Fibroblast of skin of right biceps (primary cell): ENCODE results near the gene LDB3.
A peak's percentile ranks its signal among the peaks of the same experiment; 100 is the strongest.
"Not testable (repeated sequence)": the region's sequence is repeated elsewhere in the genome, so short reads cannot be mapped to it uniquely, and the experiment has no call there.

Experiments used
- DNase-seq: peaks from one replicate; pipeline ENCODE4 v3.0.0-alpha.2; 2013

The LDB3 gene

GRCh38 chr10:86734207-86734988 lies 66.1 kb downstream of the LDB3 start:
- no peak for DNase-seq

- not testable (repeated sequence) for DNase-seq
Measured at GRCh38 chr10:86735278-86735677, 67.0 kb downstream of the LDB3 start.

- no peak for DNase-seq
Measured at GRCh38 chr10:86742230-86742629, 73.9 kb downstream of the LDB3 start.

- DNase-seq: no peak
Measured at GRCh38 chr10:86744067-86744725, 75.9 kb downstream of the LDB3 start.

GRCh38 chr10:86747796-86748581 lies 79.7 kb downstream of the LDB3 start:
- no peak for DNase-seq

- no peak for DNase-seq
Measured at GRCh38 chr10:86749854-86750253, 81.5 kb downstream of the LDB3 start.

- DNase-seq: no peak
Measured at GRCh38 chr10:86751477-86751876, 83.2 kb downstream of the LDB3 start.

GRCh38 chr10:86752311-86752710 lies 84.0 kb downstream of the LDB3 start:
- no peak for DNase-seq

- no peak for DNase-seq
Measured at GRCh38 chr10:86753051-86753450, 84.7 kb downstream of the LDB3 start.

GRCh38 chr10:86753638-86754434 lies 85.5 kb downstream of the LDB3 start:
- no peak for DNase-seq

GRCh38 chr10:86755454-86755739 lies 87.1 kb downstream of the LDB3 start:
- DNase-seq: no peak

- peak; percentile 81 for DNase-seq
Measured at GRCh38 chr10:86755740-86756510, 87.6 kb downstream of the LDB3 start.

GRCh38 chr10:86756511-86757112 lies 88.3 kb downstream of the LDB3 start, which contains the start of gene BMPR1A:
Gene BMPR1A, plus strand, starts transcription at chr10:86756619. Its CDS starts 119,400 bp downstream, at chr10:86876019.
- peak; percentile 95 for DNase-seq

GRCh38 chr10:86757113-86757972 lies 89.0 kb downstream of the LDB3 start:
- DNase-seq: peak; percentile 76

GRCh38 chr10:86758189-86759072 lies 90.1 kb downstream of the LDB3 start:
- peak; percentile 38 for DNase-seq

- no peak for DNase-seq
Measured at GRCh38 chr10:86759073-86759672, 90.9 kb downstream of the LDB3 start.

GRCh38 chr10:86763404-86763803 lies 95.1 kb downstream of the LDB3 start:
- no peak for DNase-seq

- no peak for DNase-seq
Measured at GRCh38 chr10:86765548-86765947, 97.2 kb downstream of the LDB3 start.

GRCh38 chr10:86768412-86769062 lies 100.2 kb downstream of the LDB3 start:
- DNase-seq: no peak
